Urothelium cell line (cell line): Measurements from ENCODE around the gene PLCB2.

Experiments
- DNase-seq: peaks from one replicate; pipeline ENCODE4 v3.0.0; 2011; ENCODE audit warnings: low spot score, mixed read lengths
- FAIRE-seq: peaks from 2 replicates; lab custom pipeline; 2011; peaks lifted over from hg19 to GRCh38; lab: Jason Lieb, UNC

Gene PLCB2

DNA sequence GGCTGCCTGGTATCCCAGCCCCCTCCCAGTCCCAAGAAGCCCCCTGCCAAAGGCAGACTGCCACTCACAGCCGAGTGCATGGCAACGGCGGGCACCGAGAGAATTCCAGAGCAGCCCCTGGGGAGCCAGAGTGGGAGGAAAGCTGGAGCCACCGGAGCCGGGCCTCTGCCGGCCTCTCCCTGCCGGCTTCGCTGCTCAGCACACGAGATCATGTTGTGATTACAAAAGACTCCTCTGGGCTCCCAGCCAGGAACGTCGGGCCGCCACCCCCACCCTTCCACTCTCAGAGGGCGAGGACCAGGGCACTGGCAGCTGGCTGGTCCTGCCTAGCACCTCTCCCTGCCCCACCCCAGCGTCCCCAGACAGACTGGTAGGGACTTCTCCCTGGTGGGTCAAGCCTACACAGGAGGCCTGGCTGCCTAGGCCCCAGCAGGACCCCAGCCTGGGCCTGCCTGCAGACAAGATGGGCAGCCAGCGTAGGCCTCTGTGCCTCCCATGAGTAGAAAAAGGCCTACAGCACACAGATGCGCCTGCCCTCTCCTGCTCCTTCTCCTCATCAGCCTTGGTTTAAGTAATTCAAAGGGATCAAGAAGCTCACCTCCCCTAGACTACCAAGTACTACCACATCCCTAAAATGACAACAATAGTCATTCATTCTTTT, 33.1 kb upstream of the PLCB2 start, which contains the start of gene CCDC9B:
Gene CCDC9B (minus strand): TSS at position 200 of the 661 bp plus-strand sequence. CDS start 120 bp downstream, at position 80.
- FAIRE-seq: peak; percentile 56

GRCh38 chr15:40340038-40340739, 32.5 kb upstream of the PLCB2 start:
- DNase-seq (peak; percentile 40), FAIRE-seq (no peak)

More for the DNA sequence above, 33.1 kb upstream of the PLCB2 start, which contains the start of gene CCDC9B:
- DNase-seq: peak; percentile 87

DNA sequence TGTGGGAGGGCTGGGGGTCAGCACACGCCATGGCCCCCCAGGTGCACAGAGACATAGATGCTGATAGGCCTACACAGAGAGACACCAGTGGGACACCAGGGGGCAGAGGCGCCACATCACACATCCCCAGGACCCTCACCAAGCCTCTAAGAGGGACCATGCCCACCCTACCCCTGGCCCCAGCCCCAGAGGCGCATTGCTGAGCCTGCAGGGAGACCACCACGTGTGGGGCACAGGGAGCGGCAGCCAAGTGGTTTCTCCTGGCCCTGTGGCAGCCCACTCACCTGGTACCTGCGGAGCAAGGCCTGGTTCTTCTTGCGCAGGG, 31.8 kb upstream of the PLCB2 start:
- DNase-seq (no peak), FAIRE-seq (peak; percentile 9)

DNA sequence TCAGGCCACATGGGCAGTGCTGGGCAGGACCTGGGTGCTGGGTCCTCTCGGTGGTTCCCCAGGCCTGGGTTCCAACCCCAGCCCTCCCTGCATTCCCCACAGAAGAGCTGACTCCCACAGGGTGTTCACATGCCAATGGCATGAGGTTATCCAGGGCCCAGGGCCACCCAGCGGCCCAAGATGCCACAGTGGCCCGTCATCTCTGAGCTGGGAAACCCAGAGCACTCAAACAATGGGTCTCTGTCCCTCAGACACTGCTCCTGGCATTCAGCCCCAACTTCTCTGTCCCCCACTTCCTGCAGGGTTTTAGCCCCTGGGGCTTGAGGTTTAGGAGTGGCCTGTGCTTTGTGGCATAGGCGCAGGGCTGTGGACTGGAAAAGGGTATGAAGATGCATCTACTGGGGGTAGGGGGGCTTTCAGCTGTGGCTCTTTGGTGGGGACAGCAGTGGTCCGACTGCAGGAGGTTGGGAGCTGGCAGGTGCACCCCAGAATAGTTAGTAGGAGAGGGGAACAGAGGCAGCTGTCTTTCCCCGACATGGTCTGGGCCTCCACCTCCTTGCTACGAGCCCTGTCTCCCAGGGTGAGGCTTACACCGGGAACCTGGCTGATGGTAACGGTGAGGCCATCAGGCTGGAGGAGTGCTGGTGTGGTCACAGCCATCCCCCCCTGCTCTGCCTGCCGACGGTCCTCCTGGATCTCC, 31.3 kb upstream of the PLCB2 start:
- DNase-seq (peak; percentile 94), FAIRE-seq (peak; percentile 87)

- peak; percentile 91 for FAIRE-seq
- peak; percentile 89 for DNase-seq
Observed at GRCh38 chr15:40338041-40338657, 30.4 kb upstream of the PLCB2 start.

- no peak for FAIRE-seq
- DNase-seq: no peak
Observed at GRCh38 chr15:40337597-40337996, 29.9 kb upstream of the PLCB2 start.

DNA sequence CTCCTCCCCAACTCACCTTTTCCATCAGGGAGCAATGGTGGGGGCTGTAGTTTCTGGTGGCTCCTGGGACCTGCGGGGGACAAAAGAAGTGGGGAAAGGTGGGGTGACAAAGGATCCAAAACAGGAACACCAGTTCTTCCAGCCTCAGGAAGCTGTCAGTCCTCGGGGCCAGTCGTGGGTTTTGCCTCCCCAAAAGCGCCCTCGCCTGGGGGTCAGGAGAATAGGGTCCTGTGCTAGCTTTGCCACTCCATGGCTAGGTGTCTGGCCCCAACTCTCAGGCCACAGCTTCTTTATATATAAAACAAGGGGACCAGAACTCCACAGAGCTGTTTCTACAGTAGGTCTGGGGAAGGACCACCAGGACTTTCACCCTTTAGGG, 29.0 kb upstream of the PLCB2 start:
- no peak for DNase-seq
- FAIRE-seq: no peak

- FAIRE-seq: no peak
Observed at GRCh38 chr15:40335938-40336743, 28.4 kb upstream of the PLCB2 start.

GRCh38 chr15:40334941-40335795, 27.4 kb upstream of the PLCB2 start:
- no peak for DNase-seq
- no peak for FAIRE-seq

More at GRCh38 chr15:40335938-40336743, 28.4 kb upstream of the PLCB2 start:
- DNase-seq: no peak

DNA sequence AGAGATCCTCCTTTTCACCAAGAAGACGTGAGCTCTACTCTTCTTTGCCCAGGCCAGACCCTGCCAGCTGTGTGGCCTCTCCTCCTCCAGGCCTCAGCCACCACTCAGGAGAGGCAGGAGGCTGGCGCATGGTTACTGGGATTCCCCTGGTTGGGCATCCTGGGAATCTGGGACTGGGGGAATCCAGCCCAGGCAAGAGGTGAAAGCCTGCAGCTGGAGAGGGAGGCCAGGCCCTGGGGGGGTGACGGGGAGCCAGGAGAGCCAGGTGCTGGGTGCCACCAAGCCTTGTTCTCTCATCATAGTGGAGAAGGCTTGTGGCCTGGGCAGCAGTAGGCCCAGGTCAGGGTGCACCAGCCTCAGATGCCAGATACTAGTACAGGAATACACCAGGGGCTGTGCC, 26.8 kb upstream of the PLCB2 start:
- no peak for DNase-seq
- FAIRE-seq: no peak

DNA sequence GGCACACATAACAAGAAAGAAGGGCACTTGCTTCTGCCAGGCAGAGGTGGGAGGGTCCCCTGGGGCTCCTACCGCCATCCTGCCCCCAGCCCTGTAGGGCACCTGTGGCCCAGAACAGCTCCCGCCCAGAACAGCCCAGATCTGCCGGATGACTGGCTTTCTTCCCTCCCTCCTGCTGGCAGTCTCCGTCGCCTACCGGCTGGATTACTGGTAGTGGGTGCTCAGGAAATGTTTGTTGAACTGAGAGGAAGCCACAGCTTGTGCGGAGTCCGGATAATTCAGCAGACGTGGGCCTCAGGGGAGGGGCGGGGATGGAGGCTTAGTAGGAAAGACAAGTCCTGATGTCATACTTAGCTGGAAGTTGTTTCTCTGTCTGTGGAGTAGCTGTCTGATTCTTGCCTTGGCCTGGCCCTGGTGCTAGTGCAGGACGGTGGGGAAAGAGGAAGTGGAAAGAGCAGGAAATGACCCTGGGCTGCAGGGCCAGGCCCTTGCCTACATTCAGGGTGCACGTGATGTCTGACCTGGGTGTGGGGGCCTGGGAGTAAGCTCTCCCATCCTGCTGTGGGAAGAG, 26.3 kb upstream of the PLCB2 start:
- FAIRE-seq (no peak), DNase-seq (no peak)

DNA sequence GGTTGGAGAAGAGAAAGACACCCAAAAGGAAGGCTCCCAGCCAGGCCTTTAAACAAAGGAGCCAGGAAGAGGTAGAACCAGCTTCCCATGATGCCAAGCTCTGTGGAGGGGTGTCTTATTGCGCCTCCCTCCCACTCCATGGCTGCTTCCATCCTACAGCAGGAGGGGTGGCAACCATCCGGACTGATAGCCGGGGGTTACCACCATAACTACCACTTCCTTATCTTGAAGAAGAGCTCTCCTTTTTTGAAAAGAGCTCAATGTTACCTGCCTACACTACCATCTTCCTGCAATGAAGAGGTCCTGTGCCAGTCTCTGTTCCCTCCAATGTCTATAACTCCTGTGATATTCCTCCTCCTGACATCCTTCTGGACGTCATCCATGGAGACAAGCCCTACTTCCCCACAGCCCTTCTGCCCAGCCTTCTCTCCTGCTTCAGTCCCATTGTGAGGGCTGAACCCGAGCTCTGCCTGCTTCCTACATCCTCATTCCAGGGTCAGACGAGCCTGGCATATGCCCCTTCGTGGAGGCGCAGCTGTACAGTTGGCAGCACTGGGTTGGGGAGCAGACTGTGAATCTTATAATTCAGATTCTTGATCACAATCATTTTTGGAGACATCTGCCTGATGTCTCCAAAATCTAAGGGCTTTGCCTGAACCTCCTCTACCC, 24.5 kb upstream of the PLCB2 start:
- DNase-seq (no peak), FAIRE-seq (no peak)

DNA sequence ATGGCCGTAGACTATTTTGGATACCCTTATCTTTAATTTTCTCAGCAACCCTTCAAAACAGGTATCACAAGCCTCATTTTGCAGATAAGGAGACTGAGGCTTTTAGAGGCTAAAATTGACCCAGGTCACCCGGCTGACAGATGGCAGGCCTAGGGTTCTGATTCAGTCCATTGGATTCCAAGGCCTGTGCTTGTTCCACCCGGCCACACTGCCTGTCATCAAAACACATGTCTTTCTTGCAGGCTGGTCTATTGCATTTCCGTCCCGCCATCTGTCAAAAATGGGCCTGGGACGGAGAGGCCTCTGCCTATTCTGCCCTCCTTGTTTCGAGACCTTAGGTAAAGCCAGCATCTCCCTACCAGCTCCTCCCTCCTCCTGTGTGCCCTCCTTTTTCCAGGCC, 23.9 kb upstream of the PLCB2 start:
- DNase-seq: no peak
- FAIRE-seq: no peak

- DNase-seq (no peak), FAIRE-seq (no peak)
Observed at GRCh38 chr15:40331026-40331425, 23.3 kb upstream of the PLCB2 start.

DNA sequence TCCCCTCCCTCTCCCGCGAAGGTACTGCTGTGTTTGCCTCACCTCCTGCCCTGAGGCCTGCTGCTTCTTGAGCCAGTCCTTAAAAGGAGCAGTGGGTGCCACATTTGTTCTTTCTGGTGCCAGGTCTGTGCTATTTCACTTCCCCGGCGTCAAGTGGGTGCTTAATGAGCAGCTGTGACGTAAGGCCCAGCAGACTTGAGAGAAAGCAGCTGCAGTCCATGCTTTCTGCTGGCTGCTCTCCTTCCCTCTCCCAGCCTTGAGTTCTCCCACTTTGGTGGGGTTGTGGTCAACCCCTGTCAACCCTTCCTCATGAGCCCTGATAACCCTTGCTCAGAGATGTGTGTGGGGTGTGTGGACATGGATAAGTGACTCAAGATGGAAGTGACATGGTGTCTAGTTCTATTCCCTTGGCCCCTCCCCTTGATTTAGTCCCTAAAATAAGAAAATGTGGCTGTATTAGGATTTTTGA, 22.7 kb upstream of the PLCB2 start:
- no peak for FAIRE-seq
- DNase-seq: no peak

- FAIRE-seq (no peak), DNase-seq (no peak)
Observed at GRCh38 chr15:40329804-40330203, 22.1 kb upstream of the PLCB2 start.

DNA sequence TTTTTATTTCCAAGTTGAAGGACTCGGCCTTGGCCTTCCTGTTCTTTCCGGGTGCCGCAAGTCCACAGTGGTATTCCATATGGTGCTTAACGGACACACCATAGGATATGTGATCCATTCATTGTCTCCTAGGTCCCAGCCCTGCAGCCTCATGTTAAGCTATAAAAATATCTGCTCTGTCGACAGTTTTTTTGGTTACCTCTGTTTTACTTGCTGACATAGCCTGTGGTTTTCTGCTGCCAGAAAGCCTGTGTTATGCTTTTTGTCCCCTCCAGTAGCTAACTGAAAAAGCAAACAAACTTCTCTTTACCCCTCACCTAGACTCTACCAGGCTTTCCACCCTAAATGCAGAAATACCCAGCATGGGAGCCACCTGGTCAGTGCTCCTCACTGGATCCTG, 21.0 kb upstream of the PLCB2 start:
- FAIRE-seq (no peak), DNase-seq (no peak)

DNA sequence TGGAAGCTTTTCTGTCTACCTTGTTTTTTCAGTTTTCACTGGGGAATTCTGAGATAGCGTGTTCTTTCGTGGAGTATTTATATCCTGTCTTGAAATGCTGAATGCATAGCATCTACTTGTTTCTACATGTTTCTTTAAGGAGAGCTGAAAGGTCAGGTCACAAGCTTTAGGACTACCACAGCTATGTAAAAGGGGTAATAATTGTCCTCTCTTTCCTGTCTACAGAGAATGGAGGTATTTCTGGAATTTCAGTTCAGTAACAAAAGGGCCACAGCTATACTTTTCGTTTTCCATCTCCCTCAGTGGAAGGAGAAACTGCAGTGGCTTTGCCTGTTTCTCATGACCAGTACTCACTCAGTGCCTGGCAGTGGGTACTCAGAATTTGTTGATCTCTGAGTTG, 20.4 kb upstream of the PLCB2 start:
- FAIRE-seq (no peak), DNase-seq (no peak)

- FAIRE-seq (no peak), DNase-seq (no peak)
Observed at GRCh38 chr15:40327457-40327856, 19.7 kb upstream of the PLCB2 start.
